Endometrium (tissue), 2 donors: ENCODE results near the gene MSI2.

ENCODE experiments used
- FAIRE-seq: peaks from 2 replicates; lab custom pipeline; 2012; peaks lifted over from hg19 to GRCh38; lab: Jason Lieb, UNC
- donor health status: control.
- donor health status: control.

MSI2 gene

DNA sequence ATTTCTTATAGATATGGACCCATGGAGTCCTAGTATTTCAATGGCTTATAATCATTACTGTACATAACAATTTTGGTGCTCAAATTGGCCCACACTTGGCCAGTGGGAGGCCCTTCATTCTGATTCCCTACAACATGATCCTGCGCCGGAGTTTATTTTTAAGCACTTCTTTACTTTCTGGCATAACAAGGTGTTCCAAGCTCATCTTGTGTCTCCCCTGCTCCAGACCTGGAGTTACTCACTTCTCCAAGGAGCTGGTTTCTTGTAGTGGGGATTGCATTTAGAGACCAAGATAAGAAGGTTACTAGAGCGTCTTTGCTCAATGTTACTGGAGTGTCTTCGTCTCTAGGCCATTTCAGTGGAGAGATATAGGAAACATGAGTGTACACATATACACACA lies 87.9 kb downstream of the MSI2 start:
- no peak for FAIRE-seq

DNA sequence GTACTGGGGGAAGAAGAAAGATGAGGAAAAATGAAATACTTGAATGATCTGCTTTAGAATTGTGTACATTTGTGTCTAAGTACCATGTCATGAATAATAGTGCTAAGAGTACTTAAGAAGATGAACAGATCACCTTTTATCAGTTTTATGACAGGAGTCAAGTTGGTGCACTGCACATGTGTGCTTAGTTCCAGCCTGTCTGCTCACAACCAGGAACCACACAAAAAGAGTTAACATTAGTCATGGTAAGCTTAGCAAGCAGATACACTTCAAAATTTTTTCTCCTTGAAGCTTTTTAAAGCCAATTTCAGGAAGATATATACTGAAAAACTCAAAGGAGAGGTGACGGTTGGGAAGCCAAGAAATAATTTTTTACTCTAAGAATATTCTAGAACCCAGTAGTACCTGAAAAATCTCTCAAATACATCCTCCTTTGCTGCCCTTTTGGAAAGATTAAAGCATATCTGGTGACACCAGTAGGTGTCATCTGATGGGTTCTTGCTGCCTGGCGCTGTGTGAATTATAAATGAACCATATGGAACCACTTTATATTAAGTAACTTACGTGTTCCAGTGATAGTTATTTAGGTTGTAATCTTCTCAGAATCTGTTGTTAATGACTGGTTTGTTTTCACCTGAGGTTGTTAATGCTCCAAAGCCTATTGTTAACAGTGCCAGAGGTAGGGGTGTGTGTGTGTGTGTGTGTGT lies 93.4 kb downstream of the MSI2 start:
- FAIRE-seq: no peak

DNA sequence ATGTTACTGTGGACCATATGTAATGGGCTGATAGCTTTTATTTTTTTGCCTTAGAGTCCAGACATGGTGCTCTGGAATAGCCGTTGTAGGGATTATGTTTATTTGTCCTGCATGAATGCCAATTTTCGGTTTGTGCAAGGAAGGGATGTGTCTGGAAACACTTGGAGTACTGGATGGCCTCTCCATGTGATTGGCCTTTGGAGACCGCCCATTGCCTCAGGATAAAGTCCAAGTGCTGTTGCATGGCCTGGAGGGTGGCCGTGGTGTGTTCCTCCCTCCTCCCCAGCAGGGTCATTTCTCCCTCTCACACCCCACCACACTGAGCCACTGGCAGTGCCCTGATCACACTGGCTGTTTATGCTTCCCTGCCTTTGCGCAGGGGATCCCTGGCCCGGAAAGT lies 93.9 kb downstream of the MSI2 start:
- FAIRE-seq: no peak

DNA sequence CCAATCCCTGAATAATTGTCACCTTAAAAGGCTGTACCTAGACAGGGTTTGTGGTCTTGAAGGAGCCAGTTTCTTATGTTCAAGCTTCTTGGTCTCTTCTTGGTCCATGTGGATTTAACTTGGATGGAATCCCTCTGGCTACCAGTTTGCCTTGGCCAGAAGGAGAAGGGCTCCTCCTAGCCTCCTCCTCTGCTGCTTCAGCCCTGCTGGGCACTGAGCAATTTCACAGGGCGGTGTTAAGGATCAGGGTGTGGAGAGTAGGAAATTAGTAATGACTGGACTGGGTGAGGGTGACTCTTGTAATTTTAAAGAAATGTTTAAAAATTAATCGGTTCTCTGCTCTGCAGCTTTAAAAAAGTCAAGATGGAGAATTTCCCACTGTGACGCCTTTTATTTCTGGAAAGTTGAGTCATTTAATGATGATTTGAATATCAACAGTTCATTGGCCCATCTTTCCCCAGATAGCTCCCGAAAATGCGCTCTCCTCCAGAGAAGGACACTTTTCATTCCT lies 96.4 kb downstream of the MSI2 start:
- FAIRE-seq: no peak

DNA sequence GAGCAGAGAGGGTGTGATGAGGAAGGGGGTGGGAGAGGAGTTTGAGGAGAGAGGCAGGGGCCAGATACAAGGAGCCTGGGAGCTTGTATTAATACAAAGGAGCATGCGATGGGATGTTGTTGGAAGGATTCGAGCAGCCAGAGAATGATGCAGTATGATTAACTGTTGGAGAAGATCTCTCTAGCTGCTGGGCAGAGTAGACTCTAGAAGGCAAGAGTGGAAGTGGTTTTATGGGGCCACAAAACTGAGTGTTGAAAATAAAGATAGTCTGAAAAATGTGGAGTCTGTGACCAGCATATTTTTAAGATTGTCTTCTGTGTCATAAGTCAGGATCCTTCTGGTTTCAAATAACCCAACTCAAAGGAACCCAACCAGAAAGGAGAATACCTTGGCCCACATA lies 98.3 kb downstream of the MSI2 start:
- no peak for FAIRE-seq

DNA sequence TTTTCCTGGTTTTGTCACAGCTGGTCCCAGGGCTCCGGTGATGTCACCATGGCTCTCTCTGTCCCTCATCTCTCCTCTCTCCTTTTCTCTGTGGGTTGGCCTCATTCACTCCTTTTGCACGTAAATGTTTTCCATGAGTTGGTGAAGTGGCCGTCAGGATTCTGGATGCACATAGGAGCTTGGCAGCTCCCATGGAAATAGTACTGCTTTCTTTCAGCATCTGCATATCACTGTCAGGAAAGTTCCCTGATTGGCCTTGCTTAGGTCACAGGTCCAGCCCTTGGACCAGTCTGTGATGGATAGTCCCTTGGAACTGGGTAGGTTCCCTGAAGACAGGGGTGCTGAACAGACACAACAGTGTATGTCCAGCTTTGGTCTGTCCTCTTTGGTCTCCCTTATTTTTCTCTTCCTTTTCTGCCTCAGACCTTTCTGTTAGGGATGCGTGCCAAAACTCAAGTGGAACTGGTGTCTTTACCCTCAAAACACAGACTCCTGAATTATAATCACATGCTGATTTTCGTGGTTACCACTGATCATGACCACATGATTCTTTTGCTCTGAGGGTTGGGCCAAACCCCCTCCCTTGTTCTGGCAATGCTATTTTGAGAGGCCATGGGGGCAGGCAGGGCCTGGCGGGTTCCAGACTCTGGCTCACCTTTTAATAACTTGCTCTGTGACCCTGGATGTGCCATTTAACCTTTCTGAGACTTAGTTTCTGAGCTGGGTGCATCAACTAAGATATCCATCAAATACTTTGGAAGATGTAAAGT lies 99.0 kb downstream of the MSI2 start:
- no peak for FAIRE-seq

DNA sequence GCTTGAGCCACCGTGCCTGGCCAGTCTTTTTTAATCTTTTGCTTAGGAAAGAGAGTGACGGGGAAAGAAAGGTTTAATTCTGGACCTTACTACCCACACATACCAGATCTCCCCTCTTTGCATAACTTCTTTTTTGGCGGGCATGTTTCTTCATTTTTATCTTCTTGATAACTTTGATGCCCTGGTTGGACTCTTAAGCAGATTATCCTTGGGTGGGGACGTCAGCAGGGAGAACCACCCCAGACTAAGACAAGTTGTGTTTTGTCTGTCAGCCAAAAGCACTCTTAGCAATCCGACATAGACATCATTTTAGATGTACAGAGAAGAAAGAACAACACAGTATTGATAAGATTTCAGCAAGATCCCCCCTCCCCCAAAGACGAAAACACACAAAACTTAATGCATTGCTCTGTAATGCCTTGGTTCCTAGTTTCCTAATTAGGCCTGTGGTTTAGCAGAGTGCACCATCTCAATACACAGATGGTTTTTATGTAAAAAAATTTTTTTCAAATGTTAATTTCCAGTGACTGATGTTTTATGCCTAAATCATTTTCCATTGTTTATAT lies 99.9 kb downstream of the MSI2 start:
- no peak for FAIRE-seq

DNA sequence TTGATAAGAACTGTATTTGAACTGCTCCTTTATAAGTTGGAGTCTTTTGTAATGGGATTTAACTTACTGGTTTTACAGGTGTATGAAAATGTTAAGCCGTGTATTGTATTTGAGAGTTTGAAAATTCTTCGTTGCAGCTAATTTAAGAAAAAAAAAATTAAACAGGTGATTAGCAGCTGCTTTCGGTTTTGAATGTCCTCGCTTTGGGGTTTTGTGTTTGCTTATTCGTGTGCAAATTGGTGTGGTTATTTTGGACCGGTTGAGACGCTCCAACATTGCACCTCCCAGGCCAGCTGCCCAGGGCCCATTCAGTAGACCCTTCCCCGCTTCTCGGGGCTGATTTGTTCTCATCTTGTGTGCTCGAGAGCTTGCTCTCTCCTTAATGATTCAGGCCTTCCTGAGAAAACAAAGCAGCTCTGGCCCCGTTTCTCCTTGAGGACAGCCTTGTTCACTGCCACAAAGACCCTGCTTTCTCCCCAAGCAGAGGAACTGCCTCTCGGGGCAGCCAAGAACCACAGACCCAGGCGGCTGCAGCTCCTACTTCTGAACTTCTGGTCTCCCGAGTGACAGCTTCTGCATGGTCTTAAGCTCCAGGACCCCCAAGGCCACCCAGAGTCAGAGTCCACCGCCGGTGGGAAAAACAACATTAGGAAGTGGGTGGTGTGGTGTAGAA lies 100.5 kb downstream of the MSI2 start:
- no peak for FAIRE-seq

DNA sequence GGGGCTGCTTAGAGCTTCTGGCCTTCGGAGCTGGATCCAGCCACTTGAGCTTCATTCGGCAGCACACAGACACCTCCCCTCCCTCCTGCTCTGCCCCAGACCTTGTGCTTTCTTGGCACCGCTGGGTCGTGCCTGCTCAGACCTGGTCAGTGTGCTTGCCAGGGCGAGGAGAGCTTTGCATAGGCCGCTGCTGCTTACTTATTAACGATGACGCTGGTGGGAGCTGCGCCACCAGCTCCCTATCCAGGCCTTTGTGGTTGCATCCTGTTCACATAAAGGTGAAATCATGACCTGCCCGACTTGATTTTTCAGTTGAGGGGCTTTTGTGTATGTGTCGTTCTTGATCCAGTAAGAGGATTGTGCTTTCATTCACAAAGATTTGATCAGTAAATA lies 101.1 kb downstream of the MSI2 start:
- FAIRE-seq: no peak

DNA sequence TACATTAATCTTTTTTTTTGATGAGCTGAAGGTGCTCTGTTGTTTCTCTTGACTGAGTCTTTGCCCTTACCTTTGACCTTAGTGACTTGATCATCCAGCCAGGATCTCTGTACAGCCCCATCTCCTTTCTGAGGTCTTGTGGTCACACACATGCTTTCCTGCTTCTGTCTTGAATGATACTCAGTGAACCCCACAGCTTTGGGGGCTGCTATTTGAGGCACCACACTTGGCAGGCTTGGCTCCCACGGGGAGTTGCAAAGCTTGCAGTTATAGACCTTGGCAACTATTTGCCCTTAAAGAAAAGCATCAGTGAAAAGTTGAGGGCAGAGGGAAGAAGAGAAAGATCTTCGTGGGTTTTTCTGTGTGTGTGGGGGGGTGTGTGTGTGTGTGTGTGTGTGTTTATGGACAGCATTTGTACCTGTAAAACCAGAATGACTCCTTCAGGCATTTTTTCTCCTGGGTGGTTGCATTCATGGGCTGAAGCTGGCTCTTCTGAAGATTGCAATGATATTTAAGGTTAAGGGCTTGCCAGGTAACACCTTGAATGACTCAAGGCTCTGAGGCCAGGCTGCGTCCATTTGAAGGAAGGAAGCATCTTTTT lies 101.6 kb downstream of the MSI2 start:
- no peak for FAIRE-seq

DNA sequence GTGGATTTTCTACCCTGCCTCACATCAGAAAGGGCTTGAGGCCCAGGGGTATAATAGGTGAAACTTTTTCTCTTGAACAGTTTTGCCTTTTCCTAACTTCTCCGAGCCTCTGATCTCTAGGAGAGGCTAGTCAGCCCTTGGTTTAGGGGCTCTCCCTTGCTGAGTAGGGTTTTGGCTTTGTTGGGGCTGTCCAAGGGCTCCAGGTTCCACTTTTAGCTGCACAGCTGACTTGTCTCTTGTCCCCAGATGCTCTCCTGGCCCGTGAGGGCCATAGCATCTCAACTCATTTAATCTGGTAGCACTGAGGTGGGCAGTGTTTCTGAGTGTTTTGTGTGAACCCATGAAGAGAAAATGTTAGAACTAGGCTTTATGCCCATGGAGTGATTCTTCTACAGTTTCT lies 103.9 kb downstream of the MSI2 start:
- FAIRE-seq: no peak

DNA sequence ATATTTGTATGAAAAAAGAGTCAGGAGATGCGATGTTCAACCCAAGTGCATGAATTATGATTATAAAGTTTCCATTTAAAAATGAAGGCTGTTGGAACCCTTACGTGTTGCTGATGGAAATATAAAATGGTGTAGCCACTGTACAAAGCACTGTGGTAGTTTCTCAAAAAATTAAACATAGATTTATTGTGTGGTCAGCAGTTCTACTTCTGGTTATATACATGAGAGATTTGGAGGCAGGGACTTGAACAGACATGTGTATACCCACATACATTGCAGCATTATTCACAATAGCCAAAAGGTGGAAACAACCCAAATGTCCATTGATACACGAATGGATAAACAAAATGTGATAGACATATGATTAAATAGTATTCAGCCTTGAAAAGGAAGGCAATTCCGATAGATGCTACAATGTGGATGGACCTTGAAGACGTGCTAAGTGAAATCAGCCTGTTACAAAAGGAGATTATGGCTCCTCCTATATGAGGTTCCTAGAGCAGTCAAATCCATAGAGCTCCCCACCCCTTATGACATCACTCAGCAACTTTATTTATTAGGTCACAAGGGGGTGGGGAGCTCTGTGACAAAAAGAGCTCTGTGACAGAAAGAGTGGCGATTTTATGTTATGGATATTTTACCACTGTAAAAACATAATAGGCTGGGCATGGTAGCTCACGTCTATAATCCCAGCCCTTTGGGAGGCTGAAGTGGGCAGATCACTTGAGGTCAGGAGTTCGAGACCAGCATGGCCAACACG lies 106.7 kb downstream of the MSI2 start:
- FAIRE-seq: no peak

DNA sequence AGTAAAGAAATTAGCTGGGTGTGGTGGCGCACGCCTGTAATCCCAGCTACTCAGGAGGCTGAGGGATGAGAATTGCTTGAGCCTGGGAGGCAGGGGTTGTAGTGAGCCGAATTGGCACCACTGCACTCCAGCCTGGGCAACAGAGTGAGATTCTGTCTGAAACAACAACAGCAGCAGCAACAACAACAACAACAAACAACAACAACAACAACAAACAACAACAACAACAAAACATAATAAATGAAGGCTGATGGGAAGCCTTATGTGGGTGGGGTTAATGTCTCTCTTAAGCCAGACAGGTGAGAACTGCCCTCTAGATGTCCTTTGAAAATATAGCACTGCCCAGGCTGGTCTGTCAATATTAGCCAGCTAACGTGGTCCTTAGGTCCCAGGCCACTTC lies 107.3 kb downstream of the MSI2 start:
- FAIRE-seq: no peak

DNA sequence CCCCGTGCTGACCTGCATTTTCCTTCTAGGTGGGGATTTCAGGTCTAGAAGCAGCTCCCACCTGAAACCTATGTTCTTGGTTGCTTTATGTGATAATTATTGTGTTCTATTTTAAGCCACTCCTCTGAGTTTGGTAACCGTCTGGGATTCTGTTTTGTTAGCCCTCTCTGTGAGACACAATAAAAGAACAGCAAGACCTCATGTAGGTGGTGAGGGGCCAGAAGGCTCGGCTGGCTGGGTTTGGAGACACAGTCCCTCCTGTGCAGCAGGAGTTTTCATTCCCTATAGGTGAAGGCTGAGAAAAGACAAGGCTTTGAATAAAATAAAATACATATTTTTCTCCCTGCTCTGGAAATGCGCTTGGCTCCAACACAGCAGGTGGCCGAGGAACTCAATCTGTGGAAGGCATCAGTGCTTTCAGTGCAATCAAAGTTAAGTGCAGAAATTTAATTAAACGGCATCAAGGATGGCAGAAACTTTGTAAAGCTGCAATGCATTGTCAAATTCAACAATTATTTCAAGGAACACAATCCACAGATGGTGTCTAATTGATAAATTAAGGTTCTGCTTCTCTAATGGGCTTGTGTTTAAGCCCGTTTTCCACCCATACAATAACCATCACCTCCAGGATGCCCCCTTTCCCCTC lies 107.8 kb downstream of the MSI2 start:
- FAIRE-seq: no peak

DNA sequence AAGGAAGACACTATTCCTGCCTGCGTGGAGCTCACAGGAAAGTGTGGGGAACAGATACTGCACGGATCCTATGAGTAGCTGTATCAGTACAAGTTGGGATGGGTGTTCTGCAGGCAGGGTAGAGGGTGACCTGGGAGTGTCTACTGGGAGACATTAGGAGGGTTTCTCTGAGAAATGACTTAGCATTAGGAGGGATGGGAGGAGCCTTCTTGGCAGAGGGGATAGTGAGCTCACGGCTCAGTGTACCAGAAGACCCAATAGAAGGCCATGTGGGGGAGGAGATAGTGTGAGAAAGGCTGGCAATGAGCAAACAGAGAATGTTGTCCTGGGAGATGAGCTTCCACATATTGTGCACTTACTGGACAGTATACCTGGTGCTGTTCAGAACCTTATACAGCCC lies 109.1 kb downstream of the MSI2 start:
- no peak for FAIRE-seq

DNA sequence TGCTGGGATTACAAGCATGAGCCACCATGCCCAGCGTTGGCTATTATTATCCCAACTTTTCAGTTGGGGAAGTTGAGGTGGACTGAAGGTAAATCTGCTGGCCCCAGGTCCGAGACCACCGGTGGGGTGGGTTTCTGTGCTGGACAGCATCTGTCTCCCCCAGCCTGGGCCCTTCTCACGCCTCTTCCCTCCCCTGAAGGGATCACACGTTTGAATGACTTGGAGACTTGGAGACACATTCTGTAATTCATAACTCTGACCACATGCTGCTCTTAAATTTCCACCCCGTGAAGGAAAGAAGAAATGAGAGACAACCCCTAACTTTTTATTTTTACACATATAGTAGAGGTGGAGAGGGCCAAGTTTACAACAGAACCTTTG lies 109.8 kb downstream of the MSI2 start:
- no peak for FAIRE-seq

DNA sequence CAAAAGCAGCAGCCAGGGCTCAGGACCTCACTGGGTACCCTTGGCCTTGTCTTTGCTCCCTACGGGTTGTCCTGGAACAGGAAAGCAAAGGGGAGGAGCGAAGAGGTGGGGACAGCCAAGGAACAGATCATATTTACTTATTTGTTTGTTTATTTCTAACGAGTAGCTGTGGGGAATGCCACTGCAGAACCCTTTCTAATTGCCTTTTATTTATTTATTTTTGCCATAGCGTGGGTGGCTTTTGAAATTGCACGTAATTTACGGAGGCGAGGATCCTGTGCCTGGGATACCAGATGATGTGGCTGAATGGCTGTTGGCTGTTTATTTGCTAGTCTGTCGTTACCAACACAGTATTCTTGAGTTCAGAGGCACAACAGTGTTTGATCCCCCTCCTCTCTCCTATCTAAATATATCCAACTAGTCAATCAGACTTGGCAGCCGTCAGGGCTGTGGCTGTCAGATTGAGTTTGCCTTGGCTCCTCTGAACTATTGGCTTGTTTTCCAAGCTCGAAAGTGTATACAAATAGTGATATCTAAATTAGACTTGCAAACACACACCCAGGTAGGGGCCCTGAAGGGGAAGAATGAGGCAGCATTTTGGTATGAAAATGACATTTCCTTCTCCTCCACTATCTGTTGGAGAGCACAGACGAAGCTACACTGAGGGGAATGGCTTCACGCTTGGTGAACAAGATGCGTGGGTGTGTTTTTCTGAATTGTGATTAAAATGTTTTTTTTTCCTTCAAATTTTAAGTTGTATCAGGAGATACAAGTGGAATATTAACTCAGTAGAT lies 110.4 kb downstream of the MSI2 start:
- no peak for FAIRE-seq

DNA sequence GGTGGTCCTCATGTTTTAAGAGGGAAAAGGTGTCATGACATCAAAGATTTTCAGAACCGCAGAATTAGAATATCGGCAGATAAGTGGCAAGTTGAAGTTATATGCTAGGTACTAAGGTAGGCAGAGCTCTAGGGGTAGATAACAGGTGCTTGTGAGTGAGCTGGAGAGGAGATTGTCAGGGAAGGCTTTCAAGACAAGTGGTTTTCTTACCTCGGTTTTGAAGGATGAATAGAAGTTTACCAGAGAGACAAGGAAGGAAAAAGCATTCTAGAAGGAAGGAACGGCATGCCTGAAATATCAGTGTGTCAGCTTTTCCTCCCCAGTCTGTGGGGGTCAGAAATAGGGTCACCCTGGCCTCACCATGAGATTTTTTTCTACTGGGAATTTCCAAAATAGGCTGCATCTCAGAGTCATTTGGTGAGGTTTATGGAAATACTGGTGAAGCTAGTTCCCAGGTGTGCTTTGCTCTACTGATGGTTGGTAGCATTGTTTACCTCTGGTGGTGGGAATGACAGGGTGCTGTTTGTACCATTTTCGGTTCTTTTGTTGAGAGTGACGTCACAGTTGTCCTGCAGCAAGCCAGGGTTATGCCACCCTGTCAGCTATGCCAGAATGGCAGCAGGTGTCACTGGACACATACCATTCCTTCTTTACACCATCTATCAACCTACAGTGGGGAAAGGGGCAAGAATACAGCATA lies 112.5 kb downstream of the MSI2 start:
- FAIRE-seq: no peak

DNA sequence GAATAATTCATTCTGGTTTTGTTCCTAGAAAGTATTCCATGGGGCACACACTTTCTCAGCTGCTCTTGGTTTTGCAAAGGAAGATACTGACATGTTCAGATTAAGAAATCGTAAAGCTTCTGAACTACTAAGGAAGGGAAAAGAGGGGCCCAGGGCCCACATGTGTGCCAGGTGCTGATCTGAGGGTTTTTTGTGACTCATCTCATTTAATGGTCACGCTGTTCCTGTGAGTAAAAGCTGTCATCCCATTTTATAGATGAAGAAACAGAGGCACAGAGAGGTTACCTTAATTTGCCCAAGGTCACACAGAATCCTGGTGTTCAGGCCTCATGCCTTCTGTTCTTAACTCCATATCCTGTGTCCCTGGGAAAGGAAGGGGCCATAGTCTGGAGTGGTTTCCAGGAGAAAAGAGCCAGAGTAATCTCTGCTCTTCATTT lies 113.2 kb downstream of the MSI2 start:
- no peak for FAIRE-seq
